Activated CD4-positive, CD25-positive, alpha-beta regulatory T cell treated with anti-CD3 and anti-CD28 coated beads, Interleukin-2, amount 50 U/mL, for 24 hours (primary cell): ENCODE measurements around the gene NFAM1.
A peak's percentile ranks its signal among the peaks of the same experiment; 100 is the strongest.

ENCODE experiments used
- ATAC-seq, 2 donors: fragments of 150-1000 bp; cut with Tn5 transposase; one replicate each; pipeline ENCODE4 v1.10.0; 2021; ENCODE audit warnings: mild to moderate bottlenecking in 1 of 2, moderate library complexity in 1 of 2

Gene NFAM1, protein sequence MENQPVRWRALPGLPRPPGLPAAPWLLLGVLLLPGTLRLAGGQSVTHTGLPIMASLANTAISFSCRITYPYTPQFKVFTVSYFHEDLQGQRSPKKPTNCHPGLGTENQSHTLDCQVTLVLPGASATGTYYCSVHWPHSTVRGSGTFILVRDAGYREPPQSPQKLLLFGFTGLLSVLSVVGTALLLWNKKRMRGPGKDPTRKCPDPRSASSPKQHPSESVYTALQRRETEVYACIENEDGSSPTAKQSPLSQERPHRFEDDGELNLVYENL

DNA sequence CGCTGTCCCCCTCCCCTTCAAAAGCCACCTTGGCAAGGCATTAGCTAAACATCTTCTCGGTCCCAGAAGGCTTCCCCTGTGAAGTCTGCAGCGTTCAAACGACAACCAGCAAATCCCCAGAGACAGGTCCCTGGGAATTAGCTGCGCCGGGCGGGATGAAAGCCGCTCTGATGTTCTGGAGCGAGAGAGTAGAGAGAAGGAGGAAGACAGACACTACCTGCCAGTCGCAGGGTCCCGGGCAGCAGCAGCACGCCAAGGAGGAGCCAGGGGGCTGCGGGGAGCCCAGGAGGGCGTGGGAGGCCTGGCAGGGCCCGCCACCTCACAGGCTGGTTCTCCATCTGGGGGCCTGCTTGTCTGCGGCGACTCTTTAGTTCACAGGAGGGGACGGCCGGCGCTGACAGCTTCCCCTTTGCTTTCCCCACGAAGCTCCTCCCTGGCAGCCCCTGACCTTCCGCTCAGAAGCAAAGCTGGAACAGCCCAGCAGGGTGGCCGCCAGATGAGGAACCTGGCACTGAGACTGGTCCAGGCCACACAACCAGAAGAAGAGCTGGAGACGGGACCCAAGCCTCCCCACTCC, at the start of gene NFAM1:
NFAM1 (minus strand) TSS at position 384 of the 577 bp plus-strand sequence; CDS start at position 338, 46 bp downstream.
- no peak for ATAC-seq

DNA sequence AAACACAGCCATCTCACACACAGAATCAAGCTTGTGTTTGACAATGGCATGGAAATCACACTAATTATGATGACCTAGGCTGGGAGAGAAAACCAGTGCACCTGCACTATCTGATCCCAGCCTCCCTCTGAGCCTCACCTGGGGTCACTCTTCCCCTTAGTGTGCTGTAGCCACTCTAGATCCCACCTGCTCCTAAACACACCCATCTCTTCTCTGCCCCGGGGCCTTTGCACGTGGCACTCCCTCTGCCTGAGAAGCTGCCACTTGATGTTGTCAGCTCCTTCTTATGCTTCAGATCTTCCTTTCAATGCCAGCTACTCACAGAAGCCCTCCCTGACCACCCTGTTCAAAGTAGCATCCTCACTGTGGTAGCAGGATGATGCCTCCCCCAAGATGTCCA, 42.9 kb upstream of the NFAM1 start:
- no peak for ATAC-seq

DNA sequence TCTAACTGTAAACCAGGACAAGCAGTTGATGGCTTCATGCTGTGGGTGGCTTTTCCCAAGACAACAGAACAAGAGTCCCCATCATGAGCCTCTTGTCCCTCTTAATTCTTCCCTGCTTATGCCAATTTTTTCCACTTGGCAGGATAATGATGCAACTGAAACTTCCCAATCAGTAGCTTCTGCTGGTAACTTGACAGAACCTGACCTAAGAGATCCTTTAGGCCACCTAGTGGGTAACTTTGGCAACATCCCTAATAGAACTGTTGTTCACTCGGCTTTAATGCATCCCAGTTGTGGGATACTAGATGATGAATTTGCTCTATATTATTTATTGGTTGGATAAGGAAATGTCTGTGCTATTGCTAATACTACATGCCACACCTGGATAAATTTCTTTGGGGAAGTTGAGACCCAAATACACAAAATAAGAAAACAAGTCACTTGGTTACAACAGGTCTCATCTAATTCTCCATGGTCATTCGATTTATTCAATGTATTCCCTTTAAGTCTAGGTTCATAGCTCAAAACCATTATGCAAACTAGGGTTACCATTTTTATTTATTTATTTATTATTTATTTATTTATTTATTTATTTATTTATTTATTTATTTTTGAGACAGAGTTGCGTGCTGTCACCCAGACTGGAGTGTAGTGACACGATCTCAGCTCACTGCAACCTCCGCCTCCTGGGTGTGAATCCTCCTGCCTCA, 41.4 kb upstream of the NFAM1 start:
- ATAC-seq = peak in 1 of 2 donors; percentile 48

DNA sequence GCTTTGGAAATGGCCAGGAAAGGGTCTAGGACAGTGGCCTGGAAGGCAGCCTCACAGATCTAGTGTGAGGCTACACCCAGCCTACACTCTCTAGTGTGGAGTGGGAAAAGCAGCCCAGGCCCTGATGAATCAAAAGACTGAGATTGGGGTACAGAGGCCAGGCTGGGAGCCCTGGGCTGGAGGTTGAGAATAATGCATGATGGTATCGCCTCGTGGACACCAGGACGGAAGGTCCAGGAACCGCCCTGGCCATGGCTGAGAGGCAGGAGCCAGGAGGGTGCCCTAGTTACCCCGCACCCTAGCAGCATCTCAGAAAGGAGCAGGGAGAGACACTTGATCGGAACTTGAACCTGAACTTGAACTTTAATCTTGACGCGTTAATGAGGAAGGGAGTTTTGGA, 40.5 kb upstream of the NFAM1 start:
- ATAC-seq = no peak

DNA sequence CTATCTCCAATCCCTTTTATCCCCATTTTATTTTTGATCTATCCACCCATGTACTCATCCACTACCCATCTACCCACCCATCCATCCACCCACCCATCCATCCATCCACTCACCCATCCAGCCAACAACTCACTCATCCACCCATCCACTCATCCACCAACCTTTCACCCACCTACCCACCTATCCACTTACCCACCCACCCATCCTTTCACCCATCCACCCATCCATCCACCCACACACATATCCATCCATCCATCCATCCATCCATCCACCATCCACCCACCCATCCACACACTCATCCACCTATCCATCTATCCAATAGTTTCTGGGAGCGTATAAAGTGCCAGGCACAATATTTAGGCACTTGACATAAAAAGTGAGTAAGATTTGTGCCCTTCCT, 39.2 kb upstream of the NFAM1 start:
- ATAC-seq = no peak

DNA sequence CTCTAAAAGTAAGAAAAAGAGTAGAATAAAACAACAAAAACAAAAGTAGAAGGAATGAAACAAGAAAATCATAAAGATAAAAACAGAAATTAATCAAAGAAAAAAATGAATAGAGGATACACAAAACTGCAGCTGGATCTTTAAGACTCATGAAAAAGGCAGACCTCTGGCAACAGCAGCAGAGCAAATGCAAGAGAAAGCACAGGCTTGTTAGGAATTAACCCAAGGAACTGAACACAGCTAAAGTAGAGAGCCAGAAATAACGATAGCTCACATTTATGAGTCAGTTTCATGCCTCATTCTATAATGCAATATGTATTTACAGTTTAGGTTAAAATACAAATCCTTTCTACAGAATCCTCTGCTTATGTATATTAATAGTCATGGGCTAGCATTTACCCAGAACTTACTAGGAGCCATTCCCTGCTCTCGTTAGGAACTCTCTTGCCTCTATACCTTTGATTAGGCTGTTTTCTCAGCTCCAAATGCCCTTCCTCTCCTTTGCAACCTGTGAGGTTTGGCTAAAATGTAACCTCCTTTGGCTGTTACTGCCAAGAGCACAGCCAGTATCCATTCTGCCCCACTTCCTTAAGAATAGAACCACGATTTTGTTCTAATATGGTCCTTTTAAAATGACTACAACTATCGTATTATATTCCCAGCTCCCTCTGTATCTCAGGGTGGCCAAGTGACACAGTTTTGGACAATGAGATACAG, 38.3 kb upstream of the NFAM1 start:
- ATAC-seq = no peak

DNA sequence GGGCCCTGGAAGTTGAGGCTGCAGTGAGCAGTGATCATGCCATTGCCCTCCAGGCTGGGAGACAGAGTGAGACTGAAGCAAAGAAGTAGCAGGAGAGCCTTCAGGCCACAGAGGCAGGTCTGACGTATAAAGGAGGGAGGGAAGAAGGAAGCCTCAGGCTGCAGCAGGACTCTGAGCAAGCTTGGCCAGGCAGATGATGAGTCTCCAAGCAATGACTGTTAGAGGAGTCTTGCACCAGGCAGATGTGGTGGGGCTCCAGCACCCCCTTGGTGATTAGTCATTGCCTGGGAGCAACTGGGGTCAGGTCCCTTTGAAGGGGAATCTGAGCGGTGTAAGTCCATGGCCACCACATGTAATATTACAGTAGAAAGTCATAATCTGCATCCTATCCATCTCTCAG, 36.6 kb upstream of the NFAM1 start:
- ATAC-seq = no peak

DNA sequence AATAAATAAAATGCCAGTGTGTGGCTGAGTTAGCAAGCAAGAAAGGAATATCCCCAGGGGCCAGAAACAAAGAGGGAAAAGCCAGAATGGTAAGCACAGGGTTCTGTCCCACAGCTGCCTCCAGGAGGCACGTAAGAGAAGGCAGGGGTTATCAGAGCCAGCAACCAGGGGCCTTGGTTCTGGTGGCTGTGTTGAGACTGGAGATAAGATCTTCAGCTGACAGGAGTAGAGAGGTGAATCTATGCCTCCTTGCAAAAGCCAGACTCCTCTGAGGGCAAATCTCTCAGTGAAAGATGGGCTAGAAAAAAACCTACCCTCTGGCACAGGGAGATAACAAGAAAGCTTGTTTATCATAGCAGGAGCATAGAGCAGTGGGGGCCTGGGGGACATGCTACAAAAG, 29.8 kb upstream of the NFAM1 start:
- no peak for ATAC-seq

DNA sequence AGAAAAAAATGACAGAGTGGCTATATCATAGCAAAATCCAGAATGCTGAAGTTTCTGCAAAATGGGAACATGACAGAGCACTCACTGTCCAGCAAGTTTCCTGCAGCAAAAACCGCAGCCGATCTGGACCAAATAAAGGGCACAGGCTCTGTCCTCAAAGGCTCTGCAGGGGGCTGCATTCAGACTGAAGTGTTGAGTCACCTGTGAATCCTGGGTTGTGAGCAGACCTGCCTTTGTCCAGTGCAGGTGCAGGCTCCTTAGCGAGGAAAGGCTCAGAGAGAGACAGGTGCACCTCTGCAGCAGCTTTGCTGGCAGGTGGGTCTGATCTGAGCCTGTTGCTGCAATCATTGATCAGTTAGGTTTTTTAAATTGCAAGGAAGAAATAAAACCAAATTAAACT, 29.3 kb upstream of the NFAM1 start:
- ATAC-seq = no peak

DNA sequence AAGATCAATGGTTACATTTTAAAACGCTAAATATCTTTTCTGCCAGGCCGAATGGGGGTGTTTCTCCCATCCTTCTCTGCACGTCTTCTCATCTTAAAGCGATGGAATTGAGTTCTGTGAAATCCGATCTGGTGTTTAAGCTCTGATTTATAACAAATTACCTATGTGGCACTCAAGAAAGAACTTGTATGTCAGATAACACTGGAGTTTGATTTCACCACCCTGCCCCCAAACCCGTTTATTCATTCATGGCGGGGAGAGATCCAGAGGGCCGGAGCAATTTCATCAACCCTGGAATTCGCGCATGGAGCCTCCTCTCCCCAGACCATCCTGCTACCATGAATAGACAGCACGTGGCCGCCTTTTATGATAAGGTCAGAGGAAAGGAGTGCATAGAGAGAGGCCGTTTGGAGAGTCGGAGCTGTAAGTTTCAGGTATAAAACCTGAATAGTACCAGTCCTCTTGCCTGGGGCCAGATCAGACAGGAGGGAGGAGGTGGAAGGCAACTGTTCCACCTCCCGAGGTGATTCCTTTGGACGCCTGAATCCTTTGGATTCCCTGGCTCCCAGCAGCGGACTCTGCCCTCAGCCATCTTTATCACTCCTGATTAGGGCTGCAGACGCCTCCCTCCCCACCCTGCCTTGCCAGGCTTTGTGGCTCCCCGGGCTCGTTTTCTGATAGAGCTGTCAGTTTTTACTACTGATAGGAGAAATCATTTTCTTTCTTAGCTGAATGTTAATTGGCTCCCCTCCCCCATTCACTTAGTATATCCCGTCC, 27.3 kb upstream of the NFAM1 start:
- ATAC-seq = no peak

DNA sequence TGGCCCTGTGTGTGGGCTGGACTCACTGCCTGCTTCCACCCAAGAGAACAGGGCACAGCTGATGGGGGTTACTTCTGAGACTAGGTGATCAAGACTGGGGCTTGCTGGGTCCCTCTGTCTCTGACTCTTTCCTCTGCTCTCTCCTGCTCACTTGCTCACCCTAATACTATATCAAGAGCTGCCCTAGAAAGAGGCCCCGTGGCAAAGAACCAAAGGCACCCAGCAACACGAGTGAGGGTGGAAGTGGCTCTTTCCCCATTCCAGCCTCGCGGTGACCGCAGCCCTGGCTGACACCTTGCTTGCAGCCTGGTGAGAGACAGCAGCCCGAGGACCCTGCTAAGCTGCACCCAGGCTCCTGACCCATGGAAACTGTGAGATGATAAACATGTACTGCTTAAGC, 20.7 kb upstream of the NFAM1 start:
- no peak for ATAC-seq

DNA sequence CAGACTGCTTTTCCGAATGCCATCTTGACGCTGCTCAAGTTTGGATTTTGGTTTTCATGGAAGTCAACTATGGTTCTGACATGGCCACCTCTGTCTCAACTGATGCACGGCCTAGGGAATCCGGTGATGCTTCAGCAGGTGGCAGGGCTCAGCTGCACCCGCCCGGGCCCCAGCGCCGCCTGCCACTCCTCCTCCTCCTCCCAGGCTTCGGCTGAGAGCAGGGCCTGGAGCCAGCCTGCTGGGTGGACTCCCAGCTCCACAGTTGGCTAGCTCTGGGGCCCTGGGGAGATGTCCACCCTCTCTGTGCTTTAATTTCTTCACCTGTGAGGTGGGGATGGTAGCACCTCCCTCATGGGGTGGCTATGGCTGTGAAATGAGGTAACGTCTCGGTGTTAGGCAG, 20.3 kb upstream of the NFAM1 start:
- no peak for ATAC-seq

DNA sequence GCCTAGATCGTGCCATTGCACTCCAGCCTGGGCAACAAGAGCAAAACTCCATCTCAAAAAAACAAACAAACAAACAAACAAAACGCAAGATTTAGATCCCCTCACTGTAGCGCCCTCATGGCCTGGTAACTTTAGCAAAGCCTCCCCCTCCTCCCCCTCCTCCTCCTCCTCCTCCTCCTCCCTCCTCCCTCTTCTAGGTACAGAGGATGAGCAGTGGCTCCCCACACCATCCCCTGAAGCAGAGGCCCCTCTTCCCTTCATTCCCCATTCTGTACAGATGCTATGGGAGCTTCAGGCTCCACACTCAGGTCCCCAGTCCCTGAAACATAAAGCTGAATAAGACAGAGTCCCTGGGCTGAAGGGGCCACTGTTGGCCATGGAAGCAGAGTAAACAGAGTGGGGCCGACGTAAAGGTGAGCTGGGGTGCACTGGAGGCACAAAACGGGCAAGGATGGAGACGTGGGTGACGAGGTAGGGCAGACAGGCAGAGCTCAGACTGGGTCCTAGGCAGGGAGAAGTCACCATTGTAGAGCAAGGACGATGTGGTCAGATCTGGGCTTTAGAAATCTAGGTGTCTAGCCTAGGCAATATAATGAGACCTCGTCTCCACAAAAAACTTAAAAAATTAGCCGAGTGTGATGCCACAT, 19.4 kb upstream of the NFAM1 start:
- ATAC-seq = no peak

DNA sequence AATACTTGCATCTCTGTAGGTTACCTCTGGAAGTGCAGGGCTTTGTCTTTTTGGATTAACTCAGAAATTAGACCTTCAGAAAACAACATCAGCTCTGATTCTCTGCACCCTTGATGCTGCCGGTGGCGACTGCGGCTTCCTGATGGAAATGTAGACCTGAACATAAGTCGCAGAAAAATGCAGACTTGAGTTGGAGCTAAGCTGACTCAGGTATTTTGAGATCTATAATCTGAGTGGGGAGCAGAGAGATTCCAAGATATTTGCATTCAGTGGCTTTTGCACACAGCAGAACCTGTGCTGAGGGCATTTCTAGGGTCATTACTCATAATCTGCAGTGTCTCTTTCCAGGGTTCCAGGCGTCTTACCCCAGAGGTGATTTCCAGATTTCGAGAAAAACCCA, 18.7 kb upstream of the NFAM1 start:
- no peak for ATAC-seq

DNA sequence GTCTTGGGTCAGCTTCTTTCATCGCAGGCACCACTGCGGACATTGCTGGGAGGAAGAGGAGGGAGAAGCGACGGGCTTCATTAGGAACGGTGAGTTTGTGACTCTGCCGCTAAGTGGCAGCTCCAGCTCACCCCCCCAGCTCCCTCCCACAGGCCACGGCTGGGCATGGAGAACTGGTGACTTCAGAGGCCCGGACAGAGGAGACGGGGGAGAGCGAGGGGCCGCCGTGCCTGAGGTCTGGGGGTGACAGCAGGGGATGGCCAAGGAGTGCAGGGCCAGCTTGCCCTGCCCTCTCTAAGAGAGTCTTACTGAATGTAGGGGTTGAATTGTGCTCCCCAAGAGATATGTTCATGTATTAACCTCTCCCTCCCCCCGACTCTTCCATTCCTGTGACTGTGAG, 13.9 kb upstream of the NFAM1 start:
- no peak for ATAC-seq

DNA sequence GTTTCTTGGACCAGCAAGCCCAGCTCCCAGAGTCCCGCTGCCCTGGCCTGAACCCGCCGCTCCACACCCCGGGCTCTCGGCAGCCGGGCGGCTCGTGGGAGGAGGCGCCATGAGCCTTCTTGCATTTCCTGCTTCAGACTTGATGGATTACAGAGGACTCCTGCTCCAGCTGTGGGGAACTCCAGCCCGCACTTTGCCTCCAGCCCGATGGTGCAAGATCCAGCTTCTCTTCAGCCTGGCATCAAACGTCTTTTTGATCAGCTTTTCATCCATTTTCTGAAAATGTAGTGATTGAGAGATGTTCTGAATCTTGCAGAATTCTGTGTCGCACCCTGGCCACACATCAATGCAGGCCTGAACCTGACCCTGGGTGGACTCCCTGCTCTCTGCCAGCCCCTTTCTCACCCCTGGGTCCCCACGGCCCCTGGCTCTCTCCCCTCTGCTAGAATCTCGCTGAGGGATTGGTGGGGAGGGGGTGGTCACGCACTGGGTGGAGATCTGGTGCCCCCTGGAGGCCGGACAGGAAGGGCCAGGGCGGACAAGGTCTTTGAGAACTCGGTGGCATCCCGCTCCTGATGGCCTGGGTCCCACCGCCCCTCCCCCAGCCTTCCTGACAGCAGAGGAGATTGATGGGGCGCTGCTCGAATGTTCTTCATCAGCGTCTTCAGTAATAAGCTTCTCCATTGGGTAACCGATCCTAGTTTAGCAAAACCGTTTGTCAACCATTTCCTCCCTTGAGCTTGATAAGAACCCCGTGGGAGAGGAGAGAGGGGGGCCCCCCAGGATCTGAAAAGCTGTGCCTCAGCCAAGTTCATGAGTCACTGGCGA, 12.1 kb upstream of the NFAM1 start:
- peak; percentile 50 to 57 for ATAC-seq

DNA sequence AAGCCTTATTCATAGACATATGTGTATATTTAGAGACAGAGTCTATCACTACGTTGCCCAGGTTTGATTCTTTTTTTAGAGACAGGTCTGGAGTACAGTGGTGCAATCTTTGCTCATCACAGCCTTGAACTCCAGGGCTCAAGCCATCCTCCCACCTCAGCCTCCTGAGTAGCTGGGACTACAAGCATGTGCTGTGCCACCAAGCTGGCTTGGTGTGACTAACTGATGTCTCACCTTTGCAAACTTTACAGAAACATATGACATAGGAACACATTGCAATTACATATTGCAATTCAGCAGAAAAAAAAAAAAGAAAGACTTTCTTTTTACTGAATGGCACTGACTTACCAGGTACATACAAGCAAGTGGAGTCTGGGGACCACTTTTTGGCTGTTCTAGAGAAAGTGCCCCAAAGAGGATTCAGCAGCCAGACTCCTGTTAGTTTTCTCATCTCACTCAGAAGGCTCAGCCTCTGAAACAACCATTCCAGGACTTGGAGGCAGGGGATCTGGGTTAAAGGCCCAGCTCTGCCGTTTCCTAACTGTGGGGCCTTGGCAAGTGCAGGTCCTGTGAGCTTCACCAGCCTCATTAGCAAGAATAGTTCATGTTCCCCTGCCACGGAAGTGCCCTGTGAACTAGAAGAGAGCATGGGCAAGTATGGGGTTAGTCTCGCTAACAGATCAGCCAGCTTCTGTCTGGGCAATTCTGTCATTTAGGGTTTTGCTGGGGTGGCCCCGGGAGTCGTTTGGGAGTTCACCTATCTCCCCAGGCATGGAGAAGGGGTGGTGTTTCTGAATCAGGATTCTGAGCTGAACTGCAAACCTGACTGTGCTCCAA, 11.3 kb upstream of the NFAM1 start:
- peak; percentile 76 to 81 for ATAC-seq

DNA sequence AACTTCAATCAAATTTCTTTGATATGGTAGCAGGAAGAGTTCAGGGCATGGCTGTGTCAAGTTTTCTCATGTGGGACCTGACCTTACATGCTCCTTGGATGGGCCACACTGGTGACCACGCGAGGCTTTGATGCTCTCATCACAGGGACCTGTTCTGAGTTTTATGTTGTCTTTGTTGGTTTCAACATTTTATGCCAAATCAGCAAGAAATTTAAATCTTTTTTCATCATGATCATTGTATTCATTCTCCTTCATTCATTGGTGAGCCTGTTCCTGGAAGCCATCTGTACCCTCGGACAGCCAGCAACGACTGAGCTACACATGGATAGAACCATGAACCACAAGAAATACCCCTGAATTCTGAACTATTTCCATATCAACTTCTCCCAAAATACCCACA, 10.5 kb upstream of the NFAM1 start:
- ATAC-seq = no peak

DNA sequence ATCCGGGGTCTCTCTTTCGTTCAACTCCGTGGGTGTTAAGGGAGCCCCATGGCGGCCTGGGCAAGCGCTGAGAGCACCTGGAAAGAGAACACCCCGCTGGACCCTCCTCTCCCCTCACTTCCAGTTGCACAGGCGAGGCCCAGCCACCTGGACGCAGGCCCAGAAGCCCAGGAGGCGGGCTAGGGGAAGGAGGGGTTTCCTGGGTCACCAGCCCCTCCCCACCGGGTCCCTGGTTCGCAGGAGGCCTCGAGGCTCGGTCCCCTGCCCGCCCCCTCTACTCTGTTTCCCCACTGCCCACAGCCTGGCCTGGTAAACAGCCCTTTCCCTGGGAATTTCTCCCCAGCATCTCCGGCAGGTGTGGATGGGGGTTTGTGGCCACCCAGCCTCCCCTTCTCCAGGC, 8.5 kb upstream of the NFAM1 start:
- ATAC-seq = no peak
